Measurements from ENCODE around the gene TCAIM. TPM values are rescaled to one million over a fixed set of nuclear protein-coding genes. Genes with fewer than 3 reads are reported as not detected.
"Not testable (repeated sequence)": the region's sequence is repeated elsewhere in the genome, so short reads cannot be mapped to it uniquely, and the experiment has no call there.

The TCAIM gene
- total RNA-seq, 1 donor from 2014 or later = 14.4 TPM

GRCh38 chr3:44355362-44356033, 16.9 kb downstream of the TCAIM start:
- H3K27ac Mint-ChIP-seq = no peak overlapping the region
- no peak for DNase-seq (ENCODE audit: low spot score)
- no peaks in the 10 kb centered on the region for H3K4me1 Mint-ChIP-seq (ENCODE audit: low read depth)
- peaks cover 11% of the 10 kb centered on the region for H3K9me3 Mint-ChIP-seq
- H3K27me3 Mint-ChIP-seq (ENCODE audit: insufficient read depth) = no peaks in the 10 kb centered on the region
- intact Hi-C loops (cut with micrococcal nuclease) = no loop called here
- no peak overlapping the region for H3K4me3 Mint-ChIP-seq
- H3K36me3 Mint-ChIP-seq (ENCODE audit: low read depth) = peaks cover 20% of the 10 kb centered on the region

GRCh38 chr3:44359146-44359751, 20.7 kb downstream of the TCAIM start:
- no peak for DNase-seq (ENCODE audit: low spot score)
- H3K27ac Mint-ChIP-seq = no peak overlapping the region
- H3K4me3 Mint-ChIP-seq = no peak overlapping the region
- no peaks in the 10 kb centered on the region for H3K27me3 Mint-ChIP-seq (ENCODE audit: insufficient read depth)
- no peaks in the 10 kb centered on the region for H3K4me1 Mint-ChIP-seq (ENCODE audit: low read depth)
- H3K9me3 Mint-ChIP-seq = peaks cover 2% of the 10 kb centered on the region
- H3K36me3 Mint-ChIP-seq (ENCODE audit: low read depth) = peaks cover 18% of the 10 kb centered on the region
- intact Hi-C loops (cut with micrococcal nuclease) = no loop called here

- Mint-ChIP-seq H3K36me3 (ENCODE audit: low read depth) (peaks cover 11% of the 10 kb centered on the region), H3K4me3 (no peak overlapping the region), H3K27me3 (ENCODE audit: insufficient read depth) (no peaks in the 10 kb centered on the region), H3K9me3 (no peaks in the 10 kb centered on the region), H3K27ac (no peak overlapping the region), H3K4me1 (ENCODE audit: low read depth) (no peaks in the 10 kb centered on the region)
- no peak for DNase-seq (ENCODE audit: low spot score)
- intact Hi-C loops (cut with micrococcal nuclease) = no loop called here
Observed at GRCh38 chr3:44363591-44363990, 25.0 kb downstream of the TCAIM start.

GRCh38 chr3:44365952-44366351, 27.4 kb downstream of the TCAIM start:
- no peak for DNase-seq (ENCODE audit: low spot score)
- Mint-ChIP-seq H3K4me1 (ENCODE audit: low read depth) (no peaks in the 10 kb centered on the region), H3K4me3 (no peak overlapping the region), H3K27me3 (ENCODE audit: insufficient read depth) (no peaks in the 10 kb centered on the region), H3K27ac (no peak overlapping the region), H3K36me3 (ENCODE audit: low read depth) (peaks cover 9% of the 10 kb centered on the region), H3K9me3 (no peaks in the 10 kb centered on the region)
- intact Hi-C loops (cut with micrococcal nuclease) = no loop called here

- Mint-ChIP-seq H3K4me1 (ENCODE audit: low read depth) (no peaks in the 10 kb centered on the region), H3K4me3 (no peak overlapping the region), H3K9me3 (peaks cover 27% of the 10 kb centered on the region), H3K36me3 (ENCODE audit: low read depth) (peaks cover 10% of the 10 kb centered on the region), H3K27me3 (ENCODE audit: insufficient read depth) (no peaks in the 10 kb centered on the region), H3K27ac (no peak overlapping the region)
- no peak for DNase-seq (ENCODE audit: low spot score)
- intact Hi-C loops (cut with micrococcal nuclease) = no loop called here
Observed at GRCh38 chr3:44375450-44375849, 36.9 kb downstream of the TCAIM start.

- Mint-ChIP-seq H3K4me1 (ENCODE audit: low read depth) (no peaks in the 10 kb centered on the region), H3K4me3 (no peak overlapping the region), H3K27me3 (ENCODE audit: insufficient read depth) (no peaks in the 10 kb centered on the region), H3K9me3 (peaks cover 13% of the 10 kb centered on the region), H3K36me3 (ENCODE audit: low read depth) (no peaks in the 10 kb centered on the region), H3K27ac (no peak overlapping the region)
- no peak for DNase-seq (ENCODE audit: low spot score)
- intact Hi-C loops (cut with micrococcal nuclease) = no loop called here
Observed at GRCh38 chr3:44387404-44387803, 48.8 kb downstream of the TCAIM start.

GRCh38 chr3:44392489-44392888, 53.9 kb downstream of the TCAIM start:
- no peaks in the 10 kb centered on the region for H3K27me3 Mint-ChIP-seq (ENCODE audit: insufficient read depth)
- H3K36me3 Mint-ChIP-seq (ENCODE audit: low read depth) = no peaks in the 10 kb centered on the region
- no peaks in the 10 kb centered on the region for H3K4me1 Mint-ChIP-seq (ENCODE audit: low read depth)
- no peak overlapping the region for H3K4me3 Mint-ChIP-seq
- intact Hi-C loops (cut with micrococcal nuclease) = no loop called here
- peaks cover 3% of the 10 kb centered on the region for H3K9me3 Mint-ChIP-seq
- no peak for DNase-seq (ENCODE audit: low spot score)
- H3K27ac Mint-ChIP-seq = no peak overlapping the region

GRCh38 chr3:44395714-44396113, 57.1 kb downstream of the TCAIM start:
- no peaks in the 10 kb centered on the region for H3K27me3 Mint-ChIP-seq (ENCODE audit: insufficient read depth)

GRCh38 chr3:44396200-44397171, 57.9 kb downstream of the TCAIM start:
- Mint-ChIP-seq H3K9me3 (no peaks in the 10 kb centered on the region), H3K4me1 (ENCODE audit: low read depth) (no peaks in the 10 kb centered on the region), H3K36me3 (ENCODE audit: low read depth) (peaks cover 3% of the 10 kb centered on the region), H3K27me3 (ENCODE audit: insufficient read depth) (no peaks in the 10 kb centered on the region), H3K27ac (no peak overlapping the region), H3K4me3 (no peak overlapping the region)
- intact Hi-C loops (cut with micrococcal nuclease) = no loop called here
- no peak for DNase-seq (ENCODE audit: low spot score)

More at GRCh38 chr3:44395714-44396113, 57.1 kb downstream of the TCAIM start:
- H3K36me3 Mint-ChIP-seq (ENCODE audit: low read depth) = no peaks in the 10 kb centered on the region
- H3K4me1 Mint-ChIP-seq (ENCODE audit: low read depth) = no peaks in the 10 kb centered on the region
- intact Hi-C loops (cut with micrococcal nuclease) = no loop called here
- DNase-seq (ENCODE audit: low spot score) = no peak
- no peaks in the 10 kb centered on the region for H3K9me3 Mint-ChIP-seq
- H3K27ac Mint-ChIP-seq = no peak overlapping the region
- no peak overlapping the region for H3K4me3 Mint-ChIP-seq

GRCh38 chr3:44398271-44398670, 59.7 kb downstream of the TCAIM start:
- H3K4me3 Mint-ChIP-seq; H3K4me1 Mint-ChIP-seq (ENCODE audit: low read depth); H3K27ac Mint-ChIP-seq; DNase-seq (ENCODE audit: low spot score); intact Hi-C loops (cut with micrococcal nuclease); H3K27me3 Mint-ChIP-seq (ENCODE audit: insufficient read depth); H3K36me3 Mint-ChIP-seq (ENCODE audit: low read depth); H3K9me3 Mint-ChIP-seq: not testable (repeated sequence)

- no peak for DNase-seq (ENCODE audit: low spot score)
- peaks cover 3% of the 10 kb centered on the region for H3K36me3 Mint-ChIP-seq (ENCODE audit: low read depth)
- no peaks in the 10 kb centered on the region for H3K27me3 Mint-ChIP-seq (ENCODE audit: insufficient read depth)
- intact Hi-C loops (cut with micrococcal nuclease) = no loop called here
- no peaks in the 10 kb centered on the region for H3K9me3 Mint-ChIP-seq
- H3K4me1 Mint-ChIP-seq (ENCODE audit: low read depth) = no peaks in the 10 kb centered on the region
- no peak overlapping the region for H3K27ac Mint-ChIP-seq
- H3K4me3 Mint-ChIP-seq = no peak overlapping the region
Observed at GRCh38 chr3:44398853-44399252, 60.3 kb downstream of the TCAIM start.

GRCh38 chr3:44400771-44401170, 62.2 kb downstream of the TCAIM start:
- no peaks in the 10 kb centered on the region for H3K27me3 Mint-ChIP-seq (ENCODE audit: insufficient read depth)
- no peaks in the 10 kb centered on the region for H3K9me3 Mint-ChIP-seq
- intact Hi-C loops (cut with micrococcal nuclease) = no loop called here
- H3K4me1 Mint-ChIP-seq (ENCODE audit: low read depth) = no peaks in the 10 kb centered on the region
- H3K36me3 Mint-ChIP-seq (ENCODE audit: low read depth) = peaks cover 8% of the 10 kb centered on the region
- H3K4me3 Mint-ChIP-seq = no peak overlapping the region
- DNase-seq (ENCODE audit: low spot score) = no peak
- no peak overlapping the region for H3K27ac Mint-ChIP-seq

GRCh38 chr3:44402548-44402947, 64.0 kb downstream of the TCAIM start:
- Mint-ChIP-seq H3K27ac (no peak overlapping the region), H3K4me1 (ENCODE audit: low read depth) (no peaks in the 10 kb centered on the region), H3K27me3 (ENCODE audit: insufficient read depth) (no peaks in the 10 kb centered on the region), H3K36me3 (ENCODE audit: low read depth) (peaks cover 8% of the 10 kb centered on the region), H3K9me3 (no peaks in the 10 kb centered on the region), H3K4me3 (no peak overlapping the region)
- DNase-seq (ENCODE audit: low spot score) = no peak
- intact Hi-C loops (cut with micrococcal nuclease) = no loop called here
